ENCODE measurements around the gene FAF1. TPM values are rescaled to one million over a fixed set of nuclear protein-coding genes. Genes with fewer than 3 reads are reported as not detected.
A peak's percentile ranks its signal among the peaks of the same experiment; 100 is the strongest.
"Not testable (repeated sequence)": the region's sequence is repeated elsewhere in the genome, so short reads cannot be mapped to it uniquely, and the experiment has no call there.

Gene FAF1
- total RNA-seq, 1 experiment from 2014 or later: 78.7 TPM

- BruUV-seq (replicated peaks): no TSS peak
- H3K27me3 ChIP-seq (replicated peaks; ENCODE audit: control insufficient read depth, insufficient read depth, low read length): no peaks in the 10 kb centered on the region
- DNase-seq: peak in 1 of 2 experiments; percentile 24
- Mint-ChIP-seq H3K4me3 (ENCODE audit: unreplicated experiment) (peak overlapping the region; percentile 85), H3K36me3 (ENCODE audit: insufficient read depth, unreplicated experiment) (peaks cover 12% of the 10 kb centered on the region), H3K4me1 (ENCODE audit: low read depth, unreplicated experiment) (peaks cover 7% of the 10 kb centered on the region), H3K27ac (ENCODE audit: unreplicated experiment) (peak overlapping the region; percentile 25), H3K9me3 (ENCODE audit: unreplicated experiment) (no peaks in the 10 kb centered on the region), H3K27me3 (ENCODE audit: insufficient read depth, unreplicated experiment) (no peaks in the 10 kb centered on the region)
- POLR2A ChIA-PET: no interaction called here
- no peaks in the 10 kb centered on the region for H3K36me3 ChIP-seq (ENCODE audit: control insufficient read depth, insufficient read depth, low read length)
- H3K4me1 ChIP-seq: no peaks in the 10 kb centered on the region
- intact Hi-C loops (cut with micrococcal nuclease; ENCODE audit: unreplicated experiment): no loop called here
- no peak for TF ChIP-seq CTCF (IDR thresholded peaks at IDR 0.05; ENCODE audit: insufficient read depth in 1 of 2, low read depth in 1 of 2, low read length in 1 of 2, severe bottlenecking in 1 of 2, unreplicated experiment in 1 of 2)
- CTCF ChIA-PET: no interaction called here
- H3K9me3 ChIP-seq: no peaks in the 10 kb centered on the region
- peak overlapping the region; percentile 89 for H3K4me3 ChIP-seq (ENCODE audit: low read depth, low read length)
Observed at GRCh38 chr1:50959303-50959912, 659 bp downstream of the FAF1 start.

GRCh38 chr1:50955116-50955515 is 5.0 kb downstream of the FAF1 start:
- Histone ChIP-seq H3K27me3 (replicated peaks; ENCODE audit: control insufficient read depth, insufficient read depth, low read length) (no peaks in the 10 kb centered on the region), H3K4me3 (ENCODE audit: low read depth, low read length) (no peak overlapping the region), H3K9me3 (no peaks in the 10 kb centered on the region), H3K4me1 (peaks cover 9% of the 10 kb centered on the region), H3K36me3 (ENCODE audit: control insufficient read depth, insufficient read depth, low read length) (no peaks in the 10 kb centered on the region)
- DNase-seq: no peak
- ChIA-PET CTCF (no interaction called here), POLR2A (no interaction called here)
- Mint-ChIP-seq H3K27ac (ENCODE audit: unreplicated experiment) (no peak overlapping the region), H3K36me3 (ENCODE audit: insufficient read depth, unreplicated experiment) (peaks cover 22% of the 10 kb centered on the region), H3K27me3 (ENCODE audit: insufficient read depth, unreplicated experiment) (no peaks in the 10 kb centered on the region), H3K4me1 (ENCODE audit: low read depth, unreplicated experiment) (peaks cover 7% of the 10 kb centered on the region), H3K9me3 (ENCODE audit: unreplicated experiment) (no peaks in the 10 kb centered on the region), H3K4me3 (ENCODE audit: unreplicated experiment) (no peak overlapping the region)
- no peak for TF ChIP-seq CTCF (IDR thresholded peaks at IDR 0.05; ENCODE audit: insufficient read depth in 1 of 2, low read depth in 1 of 2, low read length in 1 of 2, severe bottlenecking in 1 of 2, unreplicated experiment in 1 of 2)
- intact Hi-C loops (cut with micrococcal nuclease; ENCODE audit: unreplicated experiment): no loop called here
- no TSS peak for BruUV-seq (replicated peaks)

GRCh38 chr1:50952566-50952965 is 7.5 kb downstream of the FAF1 start:
- H3K9me3 Mint-ChIP-seq (ENCODE audit: unreplicated experiment); H3K27me3 ChIP-seq (replicated peaks; ENCODE audit: control insufficient read depth, insufficient read depth, low read length); intact Hi-C loops (cut with micrococcal nuclease; ENCODE audit: unreplicated experiment); H3K27me3 Mint-ChIP-seq (ENCODE audit: insufficient read depth, unreplicated experiment); BruUV-seq (replicated peaks); DNase-seq; H3K4me1 Mint-ChIP-seq (ENCODE audit: low read depth, unreplicated experiment); H3K4me3 Mint-ChIP-seq (ENCODE audit: unreplicated experiment); H3K36me3 ChIP-seq (ENCODE audit: control insufficient read depth, insufficient read depth, low read length); H3K9me3 ChIP-seq; H3K4me3 ChIP-seq (ENCODE audit: low read depth, low read length); H3K27ac Mint-ChIP-seq (ENCODE audit: unreplicated experiment); CTCF ChIA-PET; POLR2A ChIA-PET: not testable (repeated sequence)
- peaks cover 19% of the 10 kb centered on the region for H3K36me3 Mint-ChIP-seq (ENCODE audit: insufficient read depth, unreplicated experiment)
- H3K4me1 ChIP-seq: peaks cover 11% of the 10 kb centered on the region

GRCh38 chr1:50950396-50950795 is 9.7 kb downstream of the FAF1 start:
- intact Hi-C loops (cut with micrococcal nuclease; ENCODE audit: unreplicated experiment): no loop called here
- H3K4me1 Mint-ChIP-seq (ENCODE audit: low read depth, unreplicated experiment): no peaks in the 10 kb centered on the region
- TF ChIP-seq CTCF (IDR thresholded peaks at IDR 0.05; ENCODE audit: insufficient read depth in 1 of 2, low read depth in 1 of 2, low read length in 1 of 2, severe bottlenecking in 1 of 2, unreplicated experiment in 1 of 2): no peak
- Histone ChIP-seq H3K9me3 (no peaks in the 10 kb centered on the region), H3K4me3 (ENCODE audit: low read depth, low read length) (no peak overlapping the region), H3K4me1 (peaks cover 11% of the 10 kb centered on the region), H3K36me3 (ENCODE audit: control insufficient read depth, insufficient read depth, low read length) (no peaks in the 10 kb centered on the region), H3K27me3 (replicated peaks; ENCODE audit: control insufficient read depth, insufficient read depth, low read length) (no peaks in the 10 kb centered on the region)
- peaks cover 13% of the 10 kb centered on the region for H3K36me3 Mint-ChIP-seq (ENCODE audit: insufficient read depth, unreplicated experiment)
- DNase-seq: peak; percentile 35 to 38
- no TSS peak for BruUV-seq (replicated peaks)
- ChIA-PET POLR2A (no interaction called here), CTCF (no interaction called here)
- no peak overlapping the region for H3K27ac Mint-ChIP-seq (ENCODE audit: unreplicated experiment)
- no peak overlapping the region for H3K4me3 Mint-ChIP-seq (ENCODE audit: unreplicated experiment)
- no peaks in the 10 kb centered on the region for H3K27me3 Mint-ChIP-seq (ENCODE audit: insufficient read depth, unreplicated experiment)
- H3K9me3 Mint-ChIP-seq (ENCODE audit: unreplicated experiment): no peaks in the 10 kb centered on the region
